Endothelial cell of umbilical vein (primary cell): ENCODE results near the gene NRG3.

Experiments
- EZH2 ChIP-seq: IDR thresholded peaks from 2 replicates; pipeline ENCODE4 v1.6.1; 2012; ENCODE audit warnings: borderline replicate concordance, low read depth, mild to moderate bottlenecking, moderate library complexity, low read length, inconsistent platforms; ENCODE audit not compliant: severe bottlenecking
- FOS ChIP-seq: IDR thresholded peaks from 2 replicates; pipeline ENCODE4 v1.6.1; 2011; ENCODE audit warnings: mild to moderate bottlenecking, low read length, moderate library complexity, borderline replicate concordance; ENCODE audit not compliant: insufficient read depth
- GATA2 ChIP-seq: IDR thresholded peaks from 2 replicates; pipeline ENCODE4 v1.7.0; 2011; ENCODE audit warnings: low read depth, mild to moderate bottlenecking, moderate library complexity, mixed read lengths, low read length; ENCODE audit not compliant: insufficient read length, insufficient read depth
- JUN ChIP-seq: IDR thresholded peaks from 2 replicates; pipeline ENCODE4 v1.6.1; 2011; ENCODE audit warnings: borderline replicate concordance, low read depth; ENCODE audit not compliant: insufficient read length, insufficient read depth
- MAX ChIP-seq: IDR thresholded peaks from 2 replicates; pipeline ENCODE4 v1.6.1; 2011; ENCODE audit not compliant: insufficient read depth, insufficient read length
- MYC ChIP-seq: IDR thresholded peaks from one replicate; pipeline ENCODE4 v1.6.1; 2011; ENCODE audit warnings: mild to moderate bottlenecking, low read depth, low read length
- POLR2A ChIP-seq: IDR thresholded peaks from 2 replicates; pipeline ENCODE4 v1.6.1; 2012; ENCODE audit warnings: low read depth, mild to moderate bottlenecking, control low read depth, low read length
- POLR2AphosphoS5 ChIP-seq: IDR thresholded peaks from 2 replicates; pipeline ENCODE4 v1.6.1; 2012; ENCODE audit warnings: low read depth, mild to moderate bottlenecking, control low read depth, low read length, moderate library complexity; ENCODE audit not compliant: insufficient read depth
- TF ChIP-seq, protein P1 (sequence below), 2 donors: IDR thresholded peaks; 1 replicate in 1 of 2; 2 replicates in 1 of 2; pipeline ENCODE4 v1.5.1; 2011; ENCODE audit warnings: low read length in 2 of 2, mild to moderate bottlenecking in 2 of 2, moderate library complexity in 2 of 2, control low read depth in 1 of 2, inconsistent platforms in 1 of 2, low read depth in 1 of 2; ENCODE audit not compliant: insufficient read depth in 1 of 2; ENCODE audit errors: extremely low read depth in 1 of 2

- no peak for TF ChIP-seq EZH2
- TF ChIP-seq POLR2A, result no peak
- TF ChIP-seq, protein P1, sequence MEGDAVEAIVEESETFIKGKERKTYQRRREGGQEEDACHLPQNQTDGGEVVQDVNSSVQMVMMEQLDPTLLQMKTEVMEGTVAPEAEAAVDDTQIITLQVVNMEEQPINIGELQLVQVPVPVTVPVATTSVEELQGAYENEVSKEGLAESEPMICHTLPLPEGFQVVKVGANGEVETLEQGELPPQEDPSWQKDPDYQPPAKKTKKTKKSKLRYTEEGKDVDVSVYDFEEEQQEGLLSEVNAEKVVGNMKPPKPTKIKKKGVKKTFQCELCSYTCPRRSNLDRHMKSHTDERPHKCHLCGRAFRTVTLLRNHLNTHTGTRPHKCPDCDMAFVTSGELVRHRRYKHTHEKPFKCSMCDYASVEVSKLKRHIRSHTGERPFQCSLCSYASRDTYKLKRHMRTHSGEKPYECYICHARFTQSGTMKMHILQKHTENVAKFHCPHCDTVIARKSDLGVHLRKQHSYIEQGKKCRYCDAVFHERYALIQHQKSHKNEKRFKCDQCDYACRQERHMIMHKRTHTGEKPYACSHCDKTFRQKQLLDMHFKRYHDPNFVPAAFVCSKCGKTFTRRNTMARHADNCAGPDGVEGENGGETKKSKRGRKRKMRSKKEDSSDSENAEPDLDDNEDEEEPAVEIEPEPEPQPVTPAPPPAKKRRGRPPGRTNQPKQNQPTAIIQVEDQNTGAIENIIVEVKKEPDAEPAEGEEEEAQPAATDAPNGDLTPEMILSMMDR (IDR thresholded peaks at IDR 0.05; ENCODE audit: extremely low read depth in 1 of 2, insufficient read depth in 1 of 2, low read depth in 1 of 2, low read length in 2 of 2), result no peak
- no peak for TF ChIP-seq MAX
- TF ChIP-seq JUN, result no peak
- no peak for TF ChIP-seq MYC
- TF ChIP-seq POLR2AphosphoS5, result no peak
- TF ChIP-seq GATA2, result no peak
- TF ChIP-seq FOS, result no peak
Measured at GRCh38 chr10:82194419-82194818, 319.4 kb downstream of the NRG3 start.
